ENCODE data around the gene PPM1L.

- TF ChIP-seq CTCF (IDR thresholded peaks at IDR 0.05) (no peak), POLR2AphosphoS5 (IDR thresholded peaks at IDR 0.05) (no peak)
These were observed 48.7 kb downstream of the PPM1L start for GRCh38 chr3:160804762-160805161.

Measured in suprapubic skin (tissue), 3 donors.